B cell (primary cell): Measurements from ENCODE around the gene ADAMTS14. TPM values are rescaled to one million over a fixed set of nuclear protein-coding genes. Genes with fewer than 3 reads are reported as not detected.

Source experiments
- ATAC-seq: fragments of 200-7000 bp; cut with Tn5 transposase; one replicate; pipeline ENCODE4 v1.10.0; 2021; ENCODE audit warnings: low read depth, mild to moderate bottlenecking, moderate number of reproducible peaks, moderate library complexity
- CTCF ChIA-PET: fragments of 350-600 bp; sonication (Branson Sonifier 250); formaldehyde crosslinking; loops from one replicate; lab custom pipeline; 2021; ENCODE audit warnings: antibody characterized with exemption, inconsistent platforms; lab: Charles Lee
- POLR2A ChIA-PET: fragments of 350-600 bp; sonication (Branson Sonifier 250); formaldehyde crosslinking; loops from one replicate; lab custom pipeline; 2021; ENCODE audit warnings: antibody characterized with exemption; lab: Charles Lee
- DNase-seq: peaks from one replicate; pipeline ENCODE4 v3.0.0; 2013
- H2AFZ ChIP-seq: 2 replicates; pipeline ENCODE4 v1.6.1; 2012; ENCODE audit warnings: mild to moderate bottlenecking, low read depth, low read length; ENCODE audit not compliant: insufficient read depth, poor library complexity, severe bottlenecking
- H3K27ac ChIP-seq, 2 donors: 1 replicate in 1 of 2; 2 replicates in 1 of 2; pipeline ENCODE4 v1.5.1; 2012 to 2013; ENCODE audit warnings: low read length in 2 of 2, mild to moderate bottlenecking in 2 of 2, moderate library complexity in 1 of 2
- H3K27me3 ChIP-seq, 4 experiments: fragments of 200-600 bp in 1 of 4; sonication (generic) in 1 of 4; replicated peaks in 1 of 4; 1 replicate in 2 of 4; 2 replicates in 2 of 4; pipeline versions ENCODE4 v1.6.1 to v1.7.0; 2013 to 2016; ENCODE audit warnings: low read length in 3 of 4, mild to moderate bottlenecking in 2 of 4, mixed read lengths in 1 of 4, moderate library complexity in 1 of 4; ENCODE audit not compliant: insufficient read depth in 4 of 4, control insufficient read depth in 3 of 4; ENCODE audit errors: control extremely low read depth in 1 of 4
- H3K36me3 ChIP-seq, 2 experiments: replicated peaks in 1 of 2; 1 replicate in 1 of 2; 2 replicates in 1 of 2; pipeline versions ENCODE4 v1.6.1 to v1.7.1; 2013; ENCODE audit warnings: low read length in 1 of 2; ENCODE audit not compliant: insufficient read depth in 2 of 2, control insufficient read depth in 1 of 2; ENCODE audit errors: control extremely low read depth in 1 of 2, extremely low read depth in 1 of 2
- H3K4me1 ChIP-seq, 2 donors: fragments of 200-600 bp in 1 of 2; sonication (generic) in 1 of 2; 1 replicate in 1 of 2; 2 replicates in 1 of 2; pipeline versions ENCODE4 v1.5.1 to v1.6.1; 2013 to 2017; ENCODE audit warnings: low read length in 2 of 2; ENCODE audit not compliant: control insufficient read depth in 2 of 2, insufficient read depth in 2 of 2
- H3K4me2 ChIP-seq: replicated peaks from 2 replicates; pipeline ENCODE3; 2012; ENCODE audit warnings: mild to moderate bottlenecking, low read depth, low read length; ENCODE audit not compliant: poor library complexity, severe bottlenecking
- H3K4me3 ChIP-seq, 5 experiments: fragments of 200-600 bp in 1 of 5; sonication (generic) in 1 of 5; 1 replicate in 3 of 5; 2 replicates in 2 of 5; pipeline versions ENCODE4 v1.5.1 to v1.7.0; 2011 to 2016; ENCODE audit warnings: low read length in 4 of 5, mild to moderate bottlenecking in 4 of 5, low read depth in 2 of 5, control low read depth in 1 of 5, moderate library complexity in 1 of 5; ENCODE audit not compliant: insufficient read depth in 1 of 5; ENCODE audit errors: control extremely low read depth in 1 of 5, extremely low read depth in 1 of 5
- H3K79me2 ChIP-seq: fragments of 200-600 bp; sonication (generic); one replicate; pipeline ENCODE4 v1.6.0; 2016; ENCODE audit warnings: low read length; ENCODE audit not compliant: control insufficient read depth, insufficient read depth
- H3K9ac ChIP-seq: fragments of 200-600 bp; sonication (generic); 2 replicates; pipeline ENCODE4 v1.6.1; 2017; ENCODE audit warnings: mild to moderate bottlenecking, low read length, moderate library complexity
- H3K9me3 ChIP-seq, 3 donors: one replicate each; pipeline versions ENCODE4 v1.6.1 to v1.7.1; 2013; ENCODE audit warnings: low read length in 2 of 3; ENCODE audit not compliant: control insufficient read depth in 2 of 3, insufficient read depth in 1 of 3; ENCODE audit errors: control extremely low read depth in 1 of 3
- H4K20me1 ChIP-seq: 2 replicates; pipeline ENCODE4 v1.6.0; 2012; ENCODE audit warnings: mild to moderate bottlenecking, low read length; ENCODE audit not compliant: insufficient read depth, control insufficient read depth, poor library complexity, severe bottlenecking
- H3K27ac Mint-ChIP-seq: one replicate; pipeline ENCODE4 v1.8.0; 2021; ENCODE audit warnings: mixed read lengths
- H3K27me3 Mint-ChIP-seq: one replicate; pipeline ENCODE4 v1.8.0; 2021; ENCODE audit warnings: mixed read lengths
- H3K4me1 Mint-ChIP-seq: one replicate; pipeline ENCODE4 v1.8.0; 2021; ENCODE audit warnings: mixed read lengths
- H3K4me3 Mint-ChIP-seq: one replicate; pipeline ENCODE4 v1.8.0; 2021; ENCODE audit warnings: mixed read lengths
- H3K9me3 Mint-ChIP-seq: one replicate; pipeline ENCODE4 v1.8.0; 2022; ENCODE audit warnings: mixed read lengths; ENCODE audit not compliant: insufficient read depth
- EZH2 ChIP-seq: IDR thresholded peaks from 2 replicates; pipeline ENCODE4 v1.6.1; 2012; ENCODE audit warnings: borderline replicate concordance, low read depth, mild to moderate bottlenecking, moderate library complexity, low read length; ENCODE audit not compliant: insufficient read depth, poor library complexity, severe bottlenecking
- WGBS: methylation state at CpG from one replicate; pipeline ENCODE4 v1.1.5; 2013; ENCODE audit warnings: missing lambda C conversion rate; ENCODE audit not compliant: insufficient coverage; 5-methylcytosine and 5-hydroxymethylcytosine counted together
- intact Hi-C: fragments of 100-400 bp; cut with micrococcal nuclease; formaldehyde crosslinking; loops from one replicate; pipeline ENCODE4 v1.10.0; 2022
- polyA plus RNA-seq: library from polyadenylated mRNA; depleted of rRNA; stranded (reverse); fragments of >200 nt; gene quantifications from 2 replicates; pipeline ENCODE4 v1.2.3, GENCODE V29; 2012
- total RNA-seq, 2 donors: library from RNA; stranded (reverse); fragments of 120-200 nt in 1 of 2; gene quantifications; 1 replicate in 1 of 2; 2 replicates in 1 of 2; pipeline versions ENCODE4 v1.2.3 to v1.2.4, GENCODE V29; 2013 to 2022
- TF ChIP-seq, protein P1 (sequence below): fragments of 200-600 bp; IDR thresholded peaks from one replicate; pipeline ENCODE4 v1.8.0; 2022; ENCODE audit warnings: antibody characterized with exemption, mild to moderate bottlenecking

Gene ADAMTS14
- total and polyA plus RNA-seq, 2 donors (not counting 1 experiment from before 2014, with no cell fraction given): not detected

DNA sequence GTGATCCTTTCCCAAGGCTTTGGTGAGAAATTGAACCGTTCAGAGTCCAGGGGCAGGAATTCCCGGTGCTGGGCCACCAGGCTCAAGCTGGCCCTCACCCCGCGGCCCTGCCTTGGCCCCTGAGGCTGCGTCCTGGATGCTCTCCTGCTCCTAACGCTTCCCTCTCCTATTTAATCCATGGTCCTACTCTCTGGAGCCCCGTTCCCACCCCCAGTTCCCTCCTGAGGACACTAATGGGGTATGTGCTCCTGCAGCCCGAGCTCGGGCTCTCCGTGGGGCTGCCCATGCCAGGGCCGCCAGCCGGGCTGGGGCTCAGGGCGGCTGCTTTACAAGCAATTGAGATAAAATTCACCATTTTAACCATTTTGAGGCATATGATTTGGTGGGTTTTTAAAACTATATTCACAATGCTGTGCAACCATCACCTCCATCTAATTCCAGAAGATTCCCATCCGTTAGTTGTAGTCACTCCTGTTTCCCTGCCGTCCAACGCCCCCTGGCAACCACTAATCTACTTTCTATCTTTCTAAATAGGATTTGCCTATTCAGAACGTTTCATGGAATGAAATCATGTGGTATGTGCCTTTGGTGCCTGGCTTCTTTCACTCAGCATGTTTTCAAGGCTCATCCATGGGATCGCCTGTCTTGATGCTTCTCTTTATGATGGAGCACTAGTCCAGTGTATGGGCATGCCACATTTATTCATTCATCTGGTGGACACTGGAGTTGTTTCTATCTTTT lies 33.0 kb downstream of the ADAMTS14 start:
- 87% methylated on average over 9 of the region's 18 CpGs for WGBS
- Histone ChIP-seq H3K79me2 (no peaks in the 10 kb centered on the region), H3K27ac (no peak overlapping the region), H3K4me3 (no peak overlapping the region), H3K27me3 (no peaks in the 10 kb centered on the region), H3K36me3 (no peaks in the 10 kb centered on the region), H4K20me1 (no peaks in the 10 kb centered on the region), H3K4me1 (no peaks in the 10 kb centered on the region), H3K9me3 (no peaks in the 10 kb centered on the region), H2AFZ (no peak overlapping the region), H3K4me2 (no peak overlapping the region), H3K9ac (no peak overlapping the region)
- intact Hi-C loops: no loop called here
- TF ChIP-seq EZH2: no peak
- TF ChIP-seq, protein P1, sequence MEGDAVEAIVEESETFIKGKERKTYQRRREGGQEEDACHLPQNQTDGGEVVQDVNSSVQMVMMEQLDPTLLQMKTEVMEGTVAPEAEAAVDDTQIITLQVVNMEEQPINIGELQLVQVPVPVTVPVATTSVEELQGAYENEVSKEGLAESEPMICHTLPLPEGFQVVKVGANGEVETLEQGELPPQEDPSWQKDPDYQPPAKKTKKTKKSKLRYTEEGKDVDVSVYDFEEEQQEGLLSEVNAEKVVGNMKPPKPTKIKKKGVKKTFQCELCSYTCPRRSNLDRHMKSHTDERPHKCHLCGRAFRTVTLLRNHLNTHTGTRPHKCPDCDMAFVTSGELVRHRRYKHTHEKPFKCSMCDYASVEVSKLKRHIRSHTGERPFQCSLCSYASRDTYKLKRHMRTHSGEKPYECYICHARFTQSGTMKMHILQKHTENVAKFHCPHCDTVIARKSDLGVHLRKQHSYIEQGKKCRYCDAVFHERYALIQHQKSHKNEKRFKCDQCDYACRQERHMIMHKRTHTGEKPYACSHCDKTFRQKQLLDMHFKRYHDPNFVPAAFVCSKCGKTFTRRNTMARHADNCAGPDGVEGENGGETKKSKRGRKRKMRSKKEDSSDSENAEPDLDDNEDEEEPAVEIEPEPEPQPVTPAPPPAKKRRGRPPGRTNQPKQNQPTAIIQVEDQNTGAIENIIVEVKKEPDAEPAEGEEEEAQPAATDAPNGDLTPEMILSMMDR: no peak
- ATAC-seq (no peak), DNase-seq (no peak)
- Mint-ChIP-seq H3K4me3 (no peak overlapping the region), H3K4me1 (no peaks in the 10 kb centered on the region), H3K27me3 (no peaks in the 10 kb centered on the region), H3K27ac (no peak overlapping the region), H3K9me3 (no peaks in the 10 kb centered on the region)
- ChIA-PET CTCF (no interaction called here), POLR2A (no interaction called here)

DNA sequence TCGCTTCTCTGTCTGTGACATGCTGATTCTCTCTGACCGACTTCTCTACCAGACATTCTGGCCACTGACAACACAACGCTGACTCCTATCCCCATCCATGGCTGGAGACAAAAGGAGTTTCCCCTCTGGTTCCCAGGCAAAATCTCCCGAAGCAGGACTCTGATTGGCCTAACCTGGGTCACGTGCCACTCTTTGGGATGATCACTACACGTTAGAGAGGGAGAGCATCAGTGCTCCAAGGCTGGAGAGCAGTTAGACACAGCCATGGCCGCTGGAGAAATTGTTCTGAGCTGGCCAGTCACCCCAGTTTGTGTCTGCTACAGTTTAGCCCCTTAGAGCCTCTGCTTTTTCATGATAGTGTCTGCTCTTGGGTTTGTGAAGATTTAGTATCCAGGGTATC lies 38.9 kb downstream of the ADAMTS14 start:
- 89% methylated on average over 7 of the region's 7 CpGs for WGBS
- TF ChIP-seq, protein P1: no peak
- no peak for TF ChIP-seq EZH2
- no peaks in the 10 kb centered on the region for H3K36me3 ChIP-seq
- ATAC-seq: no peak
- H3K27me3 Mint-ChIP-seq: no peaks in the 10 kb centered on the region
- no peak overlapping the region for H2AFZ ChIP-seq
- no peak overlapping the region for H3K9ac ChIP-seq
- H3K4me1 ChIP-seq: no peaks in the 10 kb centered on the region
- H4K20me1 ChIP-seq: no peaks in the 10 kb centered on the region
- no peak overlapping the region for H3K27ac Mint-ChIP-seq
- no peaks in the 10 kb centered on the region for H3K4me1 Mint-ChIP-seq
- no peak overlapping the region for H3K4me3 ChIP-seq
- no peak overlapping the region for H3K27ac ChIP-seq
- no peaks in the 10 kb centered on the region for H3K79me2 ChIP-seq
- intact Hi-C loops: no loop called here
- ChIA-PET POLR2A (no interaction called here), CTCF (no interaction called here)
- no peak for DNase-seq
- H3K4me3 Mint-ChIP-seq: no peak overlapping the region
- H3K9me3 Mint-ChIP-seq: no peaks in the 10 kb centered on the region
- H3K4me2 ChIP-seq: no peak overlapping the region
- H3K27me3 ChIP-seq: no peaks in the 10 kb centered on the region
- H3K9me3 ChIP-seq: no peaks in the 10 kb centered on the region
